Measurements from ENCODE around the gene FLT4.
"Not testable (repeated sequence)": the region's sequence is repeated elsewhere in the genome, so short reads cannot be mapped to it uniquely, and the experiment has no call there.

The FLT4 gene

GRCh38 chr5:180673371-180674089 lies 24.1 kb upstream of the FLT4 start:
- no peak overlapping the region for H3K4me2 ChIP-seq (ENCODE audit: low read length)
- no peaks in the 10 kb centered on the region for H3K27me3 ChIP-seq (ENCODE audit: low read depth, low read length)
- H2AFZ ChIP-seq (ENCODE audit: low read depth, low read length) = no peak overlapping the region
- H3K4me1 ChIP-seq (ENCODE audit: low read length) = peaks cover 2% of the 10 kb centered on the region; the same call in 1 of the 2 replicates
- no peaks in the 10 kb centered on the region for H3K79me2 ChIP-seq (ENCODE audit: low read length)
- no peak for TF ChIP-seq EZH2phosphoT487 (IDR thresholded peaks at IDR 0.05; ENCODE audit: low read depth)
- no peak for TF ChIP-seq CTCF (IDR thresholded peaks at IDR 0.05; ENCODE audit: low read depth, low read length)
- no peak overlapping the region for H3K4me3 ChIP-seq (ENCODE audit: low read length)
- H4K20me1 ChIP-seq (ENCODE audit: insufficient read depth, low read length) = no peaks in the 10 kb centered on the region
- no peak overlapping the region for H3K9ac ChIP-seq (ENCODE audit: low read length)
- no peaks in the 10 kb centered on the region for H3K36me3 ChIP-seq (replicated peaks; ENCODE audit: low read depth, low read length)
- no peak overlapping the region for H3K27ac ChIP-seq (ENCODE audit: low read length)
- no peaks in the 10 kb centered on the region for H3K9me3 ChIP-seq (ENCODE audit: insufficient read depth, low read length)

GRCh38 chr5:180671958-180672524 lies 22.6 kb upstream of the FLT4 start:
- H3K27me3 ChIP-seq (ENCODE audit: low read depth, low read length); H3K79me2 ChIP-seq (ENCODE audit: low read length); H3K4me2 ChIP-seq (ENCODE audit: low read length); H3K9me3 ChIP-seq (ENCODE audit: insufficient read depth, low read length); H3K4me1 ChIP-seq (ENCODE audit: low read length); H3K36me3 ChIP-seq (replicated peaks; ENCODE audit: low read depth, low read length); H3K4me3 ChIP-seq (ENCODE audit: low read length); H2AFZ ChIP-seq (ENCODE audit: low read depth, low read length); H4K20me1 ChIP-seq (ENCODE audit: insufficient read depth, low read length); H3K27ac ChIP-seq (ENCODE audit: low read length); H3K9ac ChIP-seq (ENCODE audit: low read length): not testable (repeated sequence)

GRCh38 chr5:180670586-180671359 lies 21.4 kb upstream of the FLT4 start:
- Histone ChIP-seq H3K27me3 (ENCODE audit: low read depth, low read length) (no peaks in the 10 kb centered on the region), H3K27ac (ENCODE audit: low read length) (no peak overlapping the region), H3K79me2 (ENCODE audit: low read length) (no peaks in the 10 kb centered on the region), H3K9ac (ENCODE audit: low read length) (no peak overlapping the region), H3K9me3 (ENCODE audit: insufficient read depth, low read length) (no peaks in the 10 kb centered on the region), H3K4me1 (ENCODE audit: low read length) (peaks cover 2% of the 10 kb centered on the region; the same call in 1 of the 2 replicates), H3K4me2 (ENCODE audit: low read length) (peak overlapping the region; percentile 81), H2AFZ (ENCODE audit: low read depth, low read length) (peak overlapping the region; percentile 86; the same call in 1 of the 2 replicates), H3K36me3 (replicated peaks; ENCODE audit: low read depth, low read length) (no peaks in the 10 kb centered on the region), H4K20me1 (ENCODE audit: insufficient read depth, low read length) (no peaks in the 10 kb centered on the region), H3K4me3 (ENCODE audit: low read length) (peak overlapping the region; percentile 63)
- TF ChIP-seq EZH2phosphoT487 (IDR thresholded peaks at IDR 0.05; ENCODE audit: low read depth) (no peak), CTCF (IDR thresholded peaks at IDR 0.05; ENCODE audit: low read depth, low read length) (peak; percentile 85)

GRCh38 chr5:180670157-180670556 lies 20.8 kb upstream of the FLT4 start:
- H3K27ac ChIP-seq (ENCODE audit: low read length) = no peak overlapping the region
- H2AFZ ChIP-seq (ENCODE audit: low read depth, low read length) = peak overlapping the region; percentile 86; the same call in 1 of the 2 replicates
- H3K4me3 ChIP-seq (ENCODE audit: low read length) = peak overlapping the region; percentile 63
- no peaks in the 10 kb centered on the region for H3K79me2 ChIP-seq (ENCODE audit: low read length)
- H3K4me2 ChIP-seq (ENCODE audit: low read length) = peak overlapping the region; percentile 81
- no peaks in the 10 kb centered on the region for H3K36me3 ChIP-seq (replicated peaks; ENCODE audit: low read depth, low read length)
- H3K9ac ChIP-seq (ENCODE audit: low read length) = no peak overlapping the region
- TF ChIP-seq CTCF (IDR thresholded peaks at IDR 0.05; ENCODE audit: low read depth, low read length) (no peak), EZH2phosphoT487 (IDR thresholded peaks at IDR 0.05; ENCODE audit: low read depth) (no peak)
- H3K4me1 ChIP-seq (ENCODE audit: low read length) = peaks cover 2% of the 10 kb centered on the region; the same call in 1 of the 2 replicates
- H3K9me3 ChIP-seq (ENCODE audit: insufficient read depth, low read length) = no peaks in the 10 kb centered on the region
- H4K20me1 ChIP-seq (ENCODE audit: insufficient read depth, low read length) = no peaks in the 10 kb centered on the region
- H3K27me3 ChIP-seq (ENCODE audit: low read depth, low read length) = no peaks in the 10 kb centered on the region
